HUES48 (cell line): ENCODE results near the gene TMEM233.

Experiments
- H3K27ac ChIP-seq: one replicate; pipeline ENCODE4 v1.7.0; 2013; ENCODE audit warnings: low read depth, low read length, inconsistent platforms
- H3K27me3 ChIP-seq: 2 replicates; pipeline ENCODE4 v1.6.1; 2013; ENCODE audit warnings: mild to moderate bottlenecking, low read length; ENCODE audit not compliant: control insufficient read depth, insufficient read depth
- H3K36me3 ChIP-seq: 2 replicates; pipeline ENCODE4 v1.6.1; 2013; ENCODE audit warnings: low read length; ENCODE audit not compliant: control insufficient read depth, insufficient read depth
- H3K4me1 ChIP-seq: 2 replicates; pipeline ENCODE4 v1.6.1; 2013; ENCODE audit warnings: mild to moderate bottlenecking, low read length; ENCODE audit not compliant: control insufficient read depth, insufficient read depth
- H3K4me3 ChIP-seq: 2 replicates; pipeline ENCODE4 v1.5.1; 2013; ENCODE audit warnings: mild to moderate bottlenecking, low read depth, low read length
- H3K9ac ChIP-seq: 2 replicates; pipeline ENCODE4 v1.6.1; 2013; ENCODE audit warnings: mild to moderate bottlenecking, low read depth, low read length, moderate library complexity
- H3K9me3 ChIP-seq: 2 replicates; pipeline ENCODE4 v1.6.1; 2013; ENCODE audit warnings: low read length; ENCODE audit not compliant: control insufficient read depth, insufficient read depth

Gene TMEM233

GRCh38 chr12:119689935-119690500 is 96.4 kb downstream of the TMEM233 start:
- Histone ChIP-seq H3K4me3 (no peak overlapping the region), H3K9me3 (no peaks in the 10 kb centered on the region), H3K36me3 (peaks cover 73% of the 10 kb centered on the region), H3K9ac (no peak overlapping the region), H3K4me1 (no peaks in the 10 kb centered on the region), H3K27me3 (no peaks in the 10 kb centered on the region), H3K27ac (no peak overlapping the region)

DNA sequence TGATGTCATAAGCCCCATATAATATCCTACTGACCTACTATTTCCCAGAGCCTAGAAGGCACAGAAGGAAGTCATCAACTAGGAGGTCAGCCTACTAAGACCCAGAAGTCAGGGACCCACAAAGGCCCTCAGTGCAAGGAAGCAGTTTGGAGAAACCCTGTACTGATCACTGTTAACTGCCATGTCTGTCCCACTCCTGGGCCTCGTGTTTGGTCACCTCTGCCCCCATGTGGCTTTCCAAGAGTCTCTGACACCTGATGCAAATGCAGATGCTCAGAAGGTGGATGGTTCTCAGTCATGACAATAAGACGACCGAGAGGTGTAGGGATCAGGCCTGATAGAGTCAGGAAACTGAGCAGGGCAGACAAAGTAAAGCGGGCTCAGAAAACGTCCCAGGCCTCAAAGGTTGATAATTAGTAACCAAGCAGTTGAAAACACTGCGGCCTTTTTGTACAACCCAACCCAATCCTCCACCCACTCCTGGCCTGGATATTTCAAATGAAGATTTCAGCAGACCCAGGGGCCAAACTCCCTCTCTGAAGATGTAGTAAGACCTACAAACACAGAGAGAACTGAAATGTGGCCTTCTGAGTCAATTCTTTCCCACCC is 97.7 kb downstream of the TMEM233 start:
- Histone ChIP-seq H3K27ac (no peak overlapping the region), H3K4me3 (no peak overlapping the region), H3K4me1 (no peaks in the 10 kb centered on the region), H3K9me3 (no peaks in the 10 kb centered on the region), H3K36me3 (peaks cover 68% of the 10 kb centered on the region), H3K9ac (no peak overlapping the region), H3K27me3 (no peaks in the 10 kb centered on the region)

GRCh38 chr12:119692410-119692809 is 98.8 kb downstream of the TMEM233 start:
- Histone ChIP-seq H3K27me3 (no peaks in the 10 kb centered on the region), H3K4me3 (no peak overlapping the region), H3K27ac (no peak overlapping the region), H3K36me3 (peaks cover 68% of the 10 kb centered on the region), H3K4me1 (no peaks in the 10 kb centered on the region), H3K9ac (no peak overlapping the region), H3K9me3 (no peaks in the 10 kb centered on the region)
